ENCODE data around the gene PSMG4.

The PSMG4 gene

DNA sequence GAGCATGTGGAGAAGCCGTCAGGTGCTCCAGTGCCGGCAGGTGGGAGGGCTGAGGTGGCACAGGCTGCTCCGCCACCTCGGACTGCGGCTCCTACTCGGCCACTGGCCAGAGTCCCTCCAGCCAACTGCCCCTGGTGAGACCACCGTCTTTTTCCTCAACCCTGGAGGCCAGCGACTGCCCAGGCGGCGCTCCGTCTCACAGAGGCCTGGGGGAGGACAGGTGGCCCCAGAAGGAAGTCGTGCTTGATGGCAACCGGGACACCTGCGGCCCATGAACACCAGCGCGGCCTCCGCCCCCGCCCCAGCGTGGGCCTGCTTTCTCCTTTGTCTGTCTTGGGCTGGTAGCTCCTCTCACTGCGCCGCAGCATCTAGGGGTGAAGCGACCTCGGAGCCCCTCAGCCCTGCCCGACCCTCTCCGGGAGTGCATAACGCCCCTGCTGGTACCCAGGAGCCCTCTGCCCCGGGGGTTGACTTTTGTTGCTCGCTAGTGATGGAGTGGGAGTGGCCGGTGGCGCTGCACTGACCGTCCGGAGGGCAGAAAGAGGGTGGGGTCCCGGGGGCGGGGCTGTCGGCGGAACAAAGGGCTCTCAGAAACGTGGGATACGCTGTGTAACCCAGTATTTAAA lies 30.6 kb upstream of the PSMG4 start:
- Histone ChIP-seq H3K4me2 (ENCODE audit: low read length) (no peak overlapping the region), H3K79me2 (ENCODE audit: low read length) (no peaks in the 10 kb centered on the region), H2AFZ (ENCODE audit: low read depth, low read length) (no peak overlapping the region), H3K4me1 (ENCODE audit: low read length) (no peaks in the 10 kb centered on the region), H3K27ac (ENCODE audit: low read length) (no peak overlapping the region), H4K20me1 (ENCODE audit: insufficient read depth, low read length) (no peaks in the 10 kb centered on the region), H3K9ac (ENCODE audit: low read length) (no peak overlapping the region), H3K4me3 (ENCODE audit: low read length) (no peak overlapping the region), H3K9me3 (ENCODE audit: insufficient read depth, low read length) (no peaks in the 10 kb centered on the region), H3K36me3 (replicated peaks; ENCODE audit: low read depth, low read length) (no peaks in the 10 kb centered on the region), H3K27me3 (ENCODE audit: low read depth, low read length) (0 out of 2 replicates have a peak, but pooled peaks cover 4% of the 10 kb centered on the region)
- TF ChIP-seq, protein P1, sequence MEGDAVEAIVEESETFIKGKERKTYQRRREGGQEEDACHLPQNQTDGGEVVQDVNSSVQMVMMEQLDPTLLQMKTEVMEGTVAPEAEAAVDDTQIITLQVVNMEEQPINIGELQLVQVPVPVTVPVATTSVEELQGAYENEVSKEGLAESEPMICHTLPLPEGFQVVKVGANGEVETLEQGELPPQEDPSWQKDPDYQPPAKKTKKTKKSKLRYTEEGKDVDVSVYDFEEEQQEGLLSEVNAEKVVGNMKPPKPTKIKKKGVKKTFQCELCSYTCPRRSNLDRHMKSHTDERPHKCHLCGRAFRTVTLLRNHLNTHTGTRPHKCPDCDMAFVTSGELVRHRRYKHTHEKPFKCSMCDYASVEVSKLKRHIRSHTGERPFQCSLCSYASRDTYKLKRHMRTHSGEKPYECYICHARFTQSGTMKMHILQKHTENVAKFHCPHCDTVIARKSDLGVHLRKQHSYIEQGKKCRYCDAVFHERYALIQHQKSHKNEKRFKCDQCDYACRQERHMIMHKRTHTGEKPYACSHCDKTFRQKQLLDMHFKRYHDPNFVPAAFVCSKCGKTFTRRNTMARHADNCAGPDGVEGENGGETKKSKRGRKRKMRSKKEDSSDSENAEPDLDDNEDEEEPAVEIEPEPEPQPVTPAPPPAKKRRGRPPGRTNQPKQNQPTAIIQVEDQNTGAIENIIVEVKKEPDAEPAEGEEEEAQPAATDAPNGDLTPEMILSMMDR (IDR thresholded peaks at IDR 0.05; ENCODE audit: low read depth, low read length) = no peak
- no peak for TF ChIP-seq EZH2phosphoT487 (IDR thresholded peaks at IDR 0.05; ENCODE audit: low read depth)

DNA sequence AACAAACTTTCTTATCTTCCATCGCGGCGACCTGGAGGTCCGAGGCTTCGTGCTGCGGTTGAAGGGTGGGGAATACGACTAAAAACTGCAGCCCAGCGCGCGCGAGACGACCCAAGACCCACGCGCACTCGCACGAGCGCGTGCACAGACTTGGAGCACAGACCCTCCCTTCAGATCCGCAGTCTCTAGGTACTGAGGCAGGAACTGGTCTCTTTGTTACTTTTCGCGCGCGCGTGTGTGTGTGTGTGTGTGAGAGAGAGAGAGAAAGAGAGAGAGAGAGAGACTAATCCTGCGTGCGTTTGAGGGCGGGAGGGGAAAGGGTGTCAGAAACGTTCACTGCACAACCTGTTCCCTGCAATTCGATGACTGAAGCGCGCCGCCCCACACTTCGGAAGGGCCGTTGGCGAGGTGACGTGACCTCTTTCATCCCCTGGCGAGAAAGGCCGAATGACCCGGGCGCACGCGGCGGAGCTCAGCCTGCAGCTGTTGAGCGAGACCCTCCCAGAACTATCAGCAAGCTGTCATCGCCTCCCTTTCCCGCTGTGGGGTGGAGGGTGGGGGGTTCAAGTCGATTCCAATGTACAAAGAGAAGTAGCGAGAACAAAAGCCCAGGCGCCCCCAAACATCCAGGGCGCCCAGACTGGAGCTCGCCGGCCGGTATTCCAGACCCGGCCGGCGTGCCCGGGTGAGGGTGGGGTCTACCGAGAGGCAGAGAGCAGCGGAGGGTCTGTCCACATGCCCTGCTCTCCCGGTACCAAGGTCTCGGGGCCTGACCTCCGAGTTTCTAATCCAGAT lies 29.8 kb upstream of the PSMG4 start:
- TF ChIP-seq, protein P1 (IDR thresholded peaks at IDR 0.05; ENCODE audit: low read depth, low read length) = no peak
- Histone ChIP-seq H3K79me2 (ENCODE audit: low read length) (no peaks in the 10 kb centered on the region), H4K20me1 (ENCODE audit: insufficient read depth, low read length) (no peaks in the 10 kb centered on the region), H3K27ac (ENCODE audit: low read length) (no peak overlapping the region), H3K36me3 (replicated peaks; ENCODE audit: low read depth, low read length) (no peaks in the 10 kb centered on the region), H3K4me2 (ENCODE audit: low read length) (no peak overlapping the region), H3K9me3 (ENCODE audit: insufficient read depth, low read length) (no peaks in the 10 kb centered on the region), H3K27me3 (ENCODE audit: low read depth, low read length) (0 out of 2 replicates have a peak, but pooled peaks cover 6% of the 10 kb centered on the region), H3K4me3 (ENCODE audit: low read length) (no peak overlapping the region), H3K4me1 (ENCODE audit: low read length) (no peaks in the 10 kb centered on the region), H2AFZ (ENCODE audit: low read depth, low read length) (no peak overlapping the region), H3K9ac (ENCODE audit: low read length) (no peak overlapping the region)

GRCh38 chr6:3229566-3230178 lies 29.1 kb upstream of the PSMG4 start:
- H4K20me1 ChIP-seq (ENCODE audit: insufficient read depth, low read length) = no peaks in the 10 kb centered on the region
- peaks cover 6% of the 10 kb centered on the region for H3K4me1 ChIP-seq (ENCODE audit: low read length)
- H3K36me3 ChIP-seq (replicated peaks; ENCODE audit: low read depth, low read length) = no peaks in the 10 kb centered on the region
- no peak for TF ChIP-seq EZH2phosphoT487 (IDR thresholded peaks at IDR 0.05; ENCODE audit: low read depth)
- TF ChIP-seq, protein P1 (IDR thresholded peaks at IDR 0.05; ENCODE audit: low read depth, low read length) = no peak
- H3K4me3 ChIP-seq (ENCODE audit: low read length) = no peak overlapping the region
- H3K4me2 ChIP-seq (ENCODE audit: low read length) = no peak overlapping the region
- H2AFZ ChIP-seq (ENCODE audit: low read depth, low read length) = no peak overlapping the region
- no peak overlapping the region for H3K9ac ChIP-seq (ENCODE audit: low read length)
- 0 out of 2 replicates have a peak, but pooled peaks cover 12% of the 10 kb centered on the region for H3K27me3 ChIP-seq (ENCODE audit: low read depth, low read length)
- no peaks in the 10 kb centered on the region for H3K9me3 ChIP-seq (ENCODE audit: insufficient read depth, low read length)
- no peaks in the 10 kb centered on the region for H3K79me2 ChIP-seq (ENCODE audit: low read length)
- H3K27ac ChIP-seq (ENCODE audit: low read length) = no peak overlapping the region

DNA sequence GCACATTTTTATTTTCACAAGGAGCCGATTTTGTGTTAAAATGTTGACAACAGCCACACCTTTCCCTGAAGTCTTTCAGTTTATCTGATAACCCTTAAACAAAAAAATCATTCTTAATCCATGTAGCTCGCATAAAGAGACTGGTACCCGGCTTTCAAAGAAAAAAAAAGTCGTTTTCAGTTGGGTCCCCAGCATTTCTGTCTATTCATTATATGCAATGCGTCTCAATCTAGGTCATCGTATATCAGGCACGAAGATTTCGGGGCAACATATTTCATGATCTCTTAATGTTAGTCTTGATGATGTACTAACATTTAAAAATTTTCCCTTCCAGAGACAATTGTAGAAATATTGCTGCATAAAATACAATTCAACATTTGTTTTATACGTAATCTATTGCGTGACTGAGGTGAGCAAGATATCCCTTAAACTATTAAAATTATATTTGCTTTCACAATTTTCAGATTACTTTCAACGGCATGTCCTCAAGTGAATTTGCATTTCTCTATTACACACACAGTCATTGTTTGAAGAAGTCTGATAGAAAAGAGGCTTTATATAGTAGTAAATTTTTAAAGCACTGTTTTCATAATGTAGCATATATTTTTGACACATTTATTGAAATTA lies 28.4 kb upstream of the PSMG4 start:
- H2AFZ ChIP-seq (ENCODE audit: low read depth, low read length) = no peak overlapping the region

More for the DNA sequence above, 28.4 kb upstream of the PSMG4 start:
- H3K9me3 ChIP-seq (ENCODE audit: insufficient read depth, low read length) = no peaks in the 10 kb centered on the region
- H3K4me2 ChIP-seq (ENCODE audit: low read length) = no peak overlapping the region
- H3K79me2 ChIP-seq (ENCODE audit: low read length) = no peaks in the 10 kb centered on the region
- peaks cover 11% of the 10 kb centered on the region for H3K4me1 ChIP-seq (ENCODE audit: low read length)
- no peaks in the 10 kb centered on the region for H4K20me1 ChIP-seq (ENCODE audit: insufficient read depth, low read length)
- no peak overlapping the region for H3K9ac ChIP-seq (ENCODE audit: low read length)
- H3K4me3 ChIP-seq (ENCODE audit: low read length) = no peak overlapping the region
- H3K27ac ChIP-seq (ENCODE audit: low read length) = no peak overlapping the region
- no peaks in the 10 kb centered on the region for H3K36me3 ChIP-seq (replicated peaks; ENCODE audit: low read depth, low read length)
- H3K27me3 ChIP-seq (ENCODE audit: low read depth, low read length) = 0 out of 2 replicates have a peak, but pooled peaks cover 12% of the 10 kb centered on the region
- TF ChIP-seq, protein P1 (IDR thresholded peaks at IDR 0.05; ENCODE audit: low read depth, low read length) = no peak
- no peak for TF ChIP-seq EZH2phosphoT487 (IDR thresholded peaks at IDR 0.05; ENCODE audit: low read depth)

Measured in OCI-LY3 (cell line).